Measurements from ENCODE around the gene PCNX2. TPM values are rescaled to one million over a fixed set of nuclear protein-coding genes. Genes with fewer than 3 reads are reported as not detected.

The PCNX2 gene
- total and polyA plus RNA-seq, 8 donors, result 3.0 to 34.4 (median 9.9) TPM

GRCh38 chr1:233024199-233024598 is 271.3 kb downstream of the PCNX2 start:
- TF ChIP-seq POLR2AphosphoS5 (IDR thresholded peaks at IDR 0.05) (no peak), EP300 (IDR thresholded peaks at IDR 0.05) (no peak)
- intact Hi-C loops (cut with DNase I; ENCODE audit: low total_unique reads), result loop anchor here (10.0 kb wide), 1 partner anchor 389 kb away; the partner anchor contains the start of gene SIPA1L2
- H3K4me1 ChIP-seq, result peaks cover 6 to 19% (median 14%) of the 10 kb centered on the region in 4 donors
- H3K4me3 ChIP-seq, result no peak overlapping the region
- H3K27ac ChIP-seq, result no peak overlapping the region
- no peak for DNase-seq
- 86 to 95% (median 94%) methylated on average over 9 of the region's 9 CpGs for WGBS, 5 donors
- no peaks in the 10 kb centered on the region for H3K9me3 ChIP-seq
- no peaks in the 10 kb centered on the region for H3K27me3 ChIP-seq
- H3K36me3 ChIP-seq, result no peaks in the 10 kb centered on the region

- H3K36me3 ChIP-seq, result no peaks in the 10 kb centered on the region
- intact Hi-C loops (cut with DNase I; ENCODE audit: low total_unique reads), result loop anchor here (10.0 kb wide), 1 partner anchor 387 kb away; the partner anchor contains the start of gene SIPA1L2
- 86 to 100% (median 95%) methylated on average over 2 of the region's 2 CpGs for WGBS, 5 donors
- H3K27ac ChIP-seq, result no peak overlapping the region
- no peak overlapping the region for H3K4me3 ChIP-seq
- no peaks in the 10 kb centered on the region for H3K9me3 ChIP-seq
- TF ChIP-seq POLR2AphosphoS5 (IDR thresholded peaks at IDR 0.05) (no peak), POLR2A (IDR thresholded peaks at IDR 0.05) (no peak), CTCF (IDR thresholded peaks at IDR 0.05) (no peak), EP300 (IDR thresholded peaks at IDR 0.05) (no peak)
- H3K4me1 ChIP-seq, result peaks cover 6 to 19% (median 14%) of the 10 kb centered on the region in 4 donors
- no peak for DNase-seq
- H3K27me3 ChIP-seq, result no peaks in the 10 kb centered on the region
Measured at GRCh38 chr1:233022246-233022645, 273.3 kb downstream of the PCNX2 start.

- peak in 1 of 2 donors; percentile 51 for DNase-seq
- no peak overlapping the region for H3K27ac ChIP-seq
- 49 to 68% (median 56%) methylated on average over 8 of the region's 8 CpGs for WGBS, 5 donors
- no peaks in the 10 kb centered on the region for H3K9me3 ChIP-seq
- no peaks in the 10 kb centered on the region for H3K27me3 ChIP-seq
- peaks cover 6 to 19% (median 14%) of the 10 kb centered on the region in 4 donors for H3K4me1 ChIP-seq
- intact Hi-C loops (cut with DNase I; ENCODE audit: low total_unique reads), result loop anchor here (10.0 kb wide), 1 partner anchor 386 kb away; the partner anchor contains the start of gene SIPA1L2
- H3K36me3 ChIP-seq, result no peaks in the 10 kb centered on the region
- no peak overlapping the region for H3K4me3 ChIP-seq
- TF ChIP-seq CTCF (IDR thresholded peaks at IDR 0.05) (no peak), EP300 (IDR thresholded peaks at IDR 0.05) (no peak), POLR2AphosphoS5 (IDR thresholded peaks at IDR 0.05) (no peak), POLR2A (IDR thresholded peaks at IDR 0.05) (no peak)
Measured at GRCh38 chr1:233020426-233020825, 275.1 kb downstream of the PCNX2 start.

GRCh38 chr1:233019778-233020325 is 275.7 kb downstream of the PCNX2 start:
- Histone ChIP-seq H3K27me3 (no peaks in the 10 kb centered on the region), H3K27ac (no peak overlapping the region), H3K4me3 (no peak overlapping the region), H3K36me3 (no peaks in the 10 kb centered on the region), H3K4me1 (peaks cover 6 to 19% (median 14%) of the 10 kb centered on the region in 4 donors), H3K9me3 (no peaks in the 10 kb centered on the region)
- intact Hi-C loops (cut with DNase I; ENCODE audit: low total_unique reads), result loop anchor here (10.0 kb wide), 1 partner anchor 385 kb away; the partner anchor contains the start of gene SIPA1L2
- TF ChIP-seq EP300 (IDR thresholded peaks at IDR 0.05), result no peak
- no peak for TF ChIP-seq POLR2A (IDR thresholded peaks at IDR 0.05)
- TF ChIP-seq POLR2AphosphoS5 (IDR thresholded peaks at IDR 0.05), result no peak
- no peak for TF ChIP-seq CTCF (IDR thresholded peaks at IDR 0.05)
- WGBS, 5 donors, result 33 to 54% (median 44%) methylated on average over 12 of the region's 12 CpGs
- DNase-seq, result peak in 1 of 2 donors; percentile 56

GRCh38 chr1:233019083-233019482 is 276.4 kb downstream of the PCNX2 start:
- Histone ChIP-seq H3K9me3 (no peaks in the 10 kb centered on the region), H3K4me3 (no peak overlapping the region), H3K27me3 (no peaks in the 10 kb centered on the region), H3K27ac (no peak overlapping the region), H3K4me1 (peaks cover 6 to 19% (median 14%) of the 10 kb centered on the region in 4 donors), H3K36me3 (peaks cover 0 to 2% (median 0%) of the 10 kb centered on the region in 4 donors)
- no peak for DNase-seq
- intact Hi-C loops (cut with DNase I; ENCODE audit: low total_unique reads), result no loop called here
- WGBS, 5 donors, result 91 to 100% (median 93%) methylated on average over 3 of the region's 3 CpGs
- TF ChIP-seq EP300 (IDR thresholded peaks at IDR 0.05) (no peak), POLR2AphosphoS5 (IDR thresholded peaks at IDR 0.05) (no peak), CTCF (IDR thresholded peaks at IDR 0.05) (no peak), POLR2A (IDR thresholded peaks at IDR 0.05) (no peak)

Data from stomach (tissue), 9 donors.